Sigmoid colon (tissue), 7 donors: Measurements from ENCODE around the gene DSCAML1. TPM values are rescaled to one million over a fixed set of nuclear protein-coding genes. Genes with fewer than 3 reads are reported as not detected.

Experiments
- DNase-seq: peaks from one replicate; pipeline ENCODE4 v3.0.0-alpha.2; 2019
- H3K27ac ChIP-seq, 4 donors: fragments of 200-600 bp; sonication (generic); one replicate each; pipeline ENCODE4 v1.5.1; 2016 to 2019; ENCODE audit warnings: mild to moderate bottlenecking in 1 of 4
- H3K27me3 ChIP-seq, 3 donors: fragments of 200-600 bp; sonication (generic); one replicate each; pipeline ENCODE4 v1.5.1; 2019; ENCODE audit warnings: mild to moderate bottlenecking in 1 of 3
- H3K36me3 ChIP-seq, 4 donors: fragments of 200-600 bp; sonication (generic); one replicate each; pipeline ENCODE4 v1.5.1; 2016 to 2019
- H3K4me1 ChIP-seq, 4 donors: fragments of 200-600 bp; sonication (generic); one replicate each; pipeline ENCODE4 v1.5.1; 2017 to 2019
- H3K4me3 ChIP-seq, 4 donors: fragments of 200-600 bp; sonication (generic); one replicate each; pipeline ENCODE4 v1.5.1; 2017 to 2019; ENCODE audit warnings: mild to moderate bottlenecking in 2 of 4, moderate library complexity in 1 of 4
- H3K9me3 ChIP-seq, 4 donors: fragments of 200-600 bp in 3 of 4; sonication (generic) in 3 of 4; one replicate each; pipeline versions ENCODE4 v1.5.1 to v1.6.1; 2013 to 2019
- EP300 ChIP-seq, 4 donors: sonication (generic); formaldehyde crosslinking; IDR thresholded peaks; one replicate each; pipeline ENCODE4 v1.6.1; 2017; ENCODE audit warnings: antibody characterized with exemption in 4 of 4
- POLR2A ChIP-seq, 2 donors: fragments of 450-650 bp; IDR thresholded peaks; one replicate each; pipeline ENCODE4 v1.6.1; 2016; ENCODE audit warnings: antibody characterized with exemption in 2 of 2, mild to moderate bottlenecking in 2 of 2, moderate library complexity in 2 of 2
- POLR2AphosphoS5 ChIP-seq, 4 donors: sonication (generic); formaldehyde crosslinking; IDR thresholded peaks; one replicate each; pipeline ENCODE4 v1.6.1; 2017; ENCODE audit warnings: antibody characterized with exemption in 4 of 4
- WGBS, 2 donors: extraction: QIAGEN DNeasy Blood & Tissue Kit; methylation state at CpG; one replicate each; pipeline ENCODE4 v1.1.7; 2013; 5-methylcytosine and 5-hydroxymethylcytosine counted together
- intact Hi-C: fragments of 100-400 bp; cut with DNase I; formaldehyde crosslinking; loops from one replicate; pipeline ENCODE4 v1.15.1; 2023
- polyA plus RNA-seq, 3 donors: library from polyadenylated mRNA; stranded (reverse); fragments of 200-250 nt; gene quantifications; one replicate each; pipeline ENCODE4 v1.2.3, GENCODE V29; 2013
- total RNA-seq, 4 donors: library from RNA; depleted of rRNA; stranded (reverse); fragments of >200 nt; gene quantifications; one replicate each; pipeline ENCODE4 v1.1.0, GENCODE V29; 2016
- TF ChIP-seq, protein P1 (sequence below), 4 experiments: fragments of 450-650 bp in 3 of 4; fragments of 200-600 bp in 1 of 4; IDR thresholded peaks; one replicate each; pipeline ENCODE4 v1.5.1; 2016 to 2019; ENCODE audit warnings: antibody characterized with exemption in 4 of 4, mild to moderate bottlenecking in 3 of 4, moderate library complexity in 2 of 4
- donor health status: healthy with polysubstance abuse.
- donor health status: Bipolar disorder and iron deficiency.
- donor health status: healthy.

The DSCAML1 gene
- total and polyA plus RNA-seq, 7 donors, result under 0.01 to 7.5 (median 1.2) TPM

DNA sequence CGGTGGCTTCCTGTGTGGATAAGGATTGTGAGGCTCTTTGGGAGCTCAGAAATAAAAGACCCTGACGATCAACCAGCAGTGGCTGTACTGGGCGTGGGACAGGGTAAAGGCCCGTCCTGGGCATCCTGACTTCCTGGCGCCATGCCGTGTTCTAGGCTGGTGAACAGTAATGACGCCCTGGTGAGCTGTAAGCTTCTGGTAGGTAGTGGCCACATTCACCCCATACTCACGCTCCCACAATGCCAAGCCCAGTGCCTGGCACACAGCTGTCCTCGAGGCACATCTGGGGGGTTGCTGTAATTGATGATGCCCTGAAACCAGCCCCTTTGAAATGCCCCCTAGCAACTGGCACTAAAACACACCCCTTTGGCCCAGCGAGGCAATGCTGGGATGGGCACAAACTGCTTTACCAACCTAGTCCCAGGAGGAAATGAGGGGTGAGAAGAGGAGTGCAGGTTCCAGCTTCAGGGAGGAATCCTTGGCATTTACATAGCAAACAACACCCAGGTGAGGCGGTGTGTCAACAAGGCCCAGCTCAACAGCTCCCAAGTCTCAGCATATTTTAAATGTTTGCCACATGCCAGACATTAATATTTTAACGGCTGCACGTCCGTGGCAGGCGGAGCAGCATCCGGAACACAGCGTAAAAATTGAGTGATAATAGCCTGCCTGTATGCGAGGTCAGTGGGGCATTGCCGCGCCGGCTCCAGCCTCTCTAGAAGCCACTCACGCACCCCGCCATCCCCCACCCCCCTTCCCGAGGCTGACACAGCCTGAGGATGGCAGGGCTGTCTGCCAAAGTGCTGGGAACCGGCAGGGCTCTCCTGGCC lies 79.3 kb downstream of the DSCAML1 start:
- no peaks in the 10 kb centered on the region for H3K9me3 ChIP-seq
- H3K27me3 ChIP-seq, result no peaks in the 10 kb centered on the region
- peak; percentile 51 for DNase-seq
- no peaks in the 10 kb centered on the region for H3K36me3 ChIP-seq
- WGBS, 2 donors, result 35 to 75% methylated on average over 25 of the region's 25 CpGs
- intact Hi-C loops, result no loop called here
- no peak overlapping the region for H3K4me3 ChIP-seq
- TF ChIP-seq POLR2AphosphoS5 (IDR thresholded peaks at IDR 0.05) (no peak), POLR2A (IDR thresholded peaks at IDR 0.05) (no peak), EP300 (IDR thresholded peaks at IDR 0.05) (no peak)
- TF ChIP-seq, protein P1, sequence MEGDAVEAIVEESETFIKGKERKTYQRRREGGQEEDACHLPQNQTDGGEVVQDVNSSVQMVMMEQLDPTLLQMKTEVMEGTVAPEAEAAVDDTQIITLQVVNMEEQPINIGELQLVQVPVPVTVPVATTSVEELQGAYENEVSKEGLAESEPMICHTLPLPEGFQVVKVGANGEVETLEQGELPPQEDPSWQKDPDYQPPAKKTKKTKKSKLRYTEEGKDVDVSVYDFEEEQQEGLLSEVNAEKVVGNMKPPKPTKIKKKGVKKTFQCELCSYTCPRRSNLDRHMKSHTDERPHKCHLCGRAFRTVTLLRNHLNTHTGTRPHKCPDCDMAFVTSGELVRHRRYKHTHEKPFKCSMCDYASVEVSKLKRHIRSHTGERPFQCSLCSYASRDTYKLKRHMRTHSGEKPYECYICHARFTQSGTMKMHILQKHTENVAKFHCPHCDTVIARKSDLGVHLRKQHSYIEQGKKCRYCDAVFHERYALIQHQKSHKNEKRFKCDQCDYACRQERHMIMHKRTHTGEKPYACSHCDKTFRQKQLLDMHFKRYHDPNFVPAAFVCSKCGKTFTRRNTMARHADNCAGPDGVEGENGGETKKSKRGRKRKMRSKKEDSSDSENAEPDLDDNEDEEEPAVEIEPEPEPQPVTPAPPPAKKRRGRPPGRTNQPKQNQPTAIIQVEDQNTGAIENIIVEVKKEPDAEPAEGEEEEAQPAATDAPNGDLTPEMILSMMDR (IDR thresholded peaks at IDR 0.05), result no peak
- peaks cover 0 to 20% (median 6%) of the 10 kb centered on the region in 4 donors for H3K4me1 ChIP-seq
- no peak overlapping the region for H3K27ac ChIP-seq

DNA sequence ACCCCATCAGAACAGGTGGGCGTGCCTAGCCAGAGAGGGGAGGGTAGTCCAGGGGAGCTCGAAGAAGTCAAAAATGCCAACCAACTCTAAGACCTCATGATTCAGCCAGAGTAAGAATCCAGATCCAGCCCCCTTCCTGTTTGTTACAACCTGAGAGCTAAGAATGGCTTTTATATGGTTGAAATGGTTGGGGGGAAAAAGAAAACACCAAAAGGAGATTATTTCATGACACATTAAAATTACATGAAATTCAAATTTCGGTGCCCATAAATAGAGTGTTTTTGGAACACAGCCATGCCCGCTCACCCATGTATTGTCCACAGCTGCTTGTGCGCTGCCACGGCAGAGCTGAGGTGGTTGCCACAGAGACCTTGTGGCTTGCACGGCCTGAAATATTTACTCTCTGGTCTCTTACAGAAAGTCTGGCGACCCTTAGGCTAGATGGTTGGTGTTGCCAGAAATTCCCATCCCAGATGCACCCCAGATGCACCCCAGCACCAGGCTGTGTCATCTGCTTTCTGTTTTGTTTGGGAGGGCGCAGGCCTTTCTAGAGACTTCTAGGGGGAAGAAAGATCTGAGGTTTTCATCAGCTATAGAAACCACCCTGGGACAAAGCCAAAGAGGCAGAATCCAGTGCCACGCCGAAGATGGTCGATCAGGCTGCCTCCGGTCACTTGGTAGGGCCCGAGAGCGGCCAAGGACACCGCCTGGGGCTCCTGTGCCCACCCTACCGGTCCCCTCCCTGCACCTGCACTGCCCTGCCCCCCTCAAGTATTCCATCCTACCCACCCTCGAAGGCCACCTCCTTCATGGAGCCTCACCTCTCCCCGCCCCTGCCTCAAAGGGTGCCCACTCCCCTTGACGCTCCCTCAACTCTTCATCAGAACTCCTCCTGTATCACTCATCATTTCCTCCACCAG lies 80.2 kb downstream of the DSCAML1 start:
- Histone ChIP-seq H3K9me3 (no peaks in the 10 kb centered on the region), H3K4me3 (no peak overlapping the region), H3K27me3 (no peaks in the 10 kb centered on the region), H3K27ac (no peak overlapping the region), H3K36me3 (no peaks in the 10 kb centered on the region), H3K4me1 (peaks cover 0 to 11% (median 4%) of the 10 kb centered on the region in 4 donors)
- TF ChIP-seq POLR2A (IDR thresholded peaks at IDR 0.05), result no peak
- no peak for TF ChIP-seq POLR2AphosphoS5 (IDR thresholded peaks at IDR 0.05)
- TF ChIP-seq, protein P1 (IDR thresholded peaks at IDR 0.05), result no peak
- no peak for TF ChIP-seq EP300 (IDR thresholded peaks at IDR 0.05)
- WGBS, 2 donors, result 85 to 87% methylated on average over 20 of the region's 20 CpGs
- DNase-seq, result peak; percentile 58
- intact Hi-C loops, result no loop called here

DNA sequence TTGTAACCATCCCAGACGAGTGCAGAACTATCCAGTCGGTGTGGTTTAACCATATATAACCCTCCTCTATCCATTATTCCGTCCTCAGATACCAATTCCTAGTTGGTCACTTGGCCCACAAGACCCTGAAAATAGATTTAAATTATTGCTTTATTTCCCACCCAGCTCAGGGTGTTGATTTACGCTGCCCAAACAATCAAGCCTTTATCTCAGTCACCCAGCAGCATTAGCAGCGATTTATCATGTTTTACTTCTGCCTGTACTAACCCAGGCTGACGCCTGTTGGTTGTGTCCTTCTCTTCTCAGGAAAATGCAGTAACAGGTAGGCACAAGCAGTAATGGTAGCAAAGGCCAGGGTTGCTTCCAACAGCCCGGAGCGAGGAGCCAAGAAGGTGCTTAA lies 81.2 kb downstream of the DSCAML1 start:
- Histone ChIP-seq H3K4me1 (peaks cover 0 to 10% (median 4%) of the 10 kb centered on the region in 4 donors), H3K27ac (no peak overlapping the region), H3K4me3 (no peak overlapping the region), H3K36me3 (no peaks in the 10 kb centered on the region), H3K9me3 (no peaks in the 10 kb centered on the region), H3K27me3 (no peaks in the 10 kb centered on the region)
- no peak for DNase-seq
- no peak for TF ChIP-seq POLR2A (IDR thresholded peaks at IDR 0.05)
- TF ChIP-seq EP300 (IDR thresholded peaks at IDR 0.05), result no peak
- TF ChIP-seq, protein P1 (IDR thresholded peaks at IDR 0.05), result no peak
- no peak for TF ChIP-seq POLR2AphosphoS5 (IDR thresholded peaks at IDR 0.05)
- intact Hi-C loops, result no loop called here
- WGBS, 2 donors, result 69 to 72% methylated on average over 8 of the region's 8 CpGs

DNA sequence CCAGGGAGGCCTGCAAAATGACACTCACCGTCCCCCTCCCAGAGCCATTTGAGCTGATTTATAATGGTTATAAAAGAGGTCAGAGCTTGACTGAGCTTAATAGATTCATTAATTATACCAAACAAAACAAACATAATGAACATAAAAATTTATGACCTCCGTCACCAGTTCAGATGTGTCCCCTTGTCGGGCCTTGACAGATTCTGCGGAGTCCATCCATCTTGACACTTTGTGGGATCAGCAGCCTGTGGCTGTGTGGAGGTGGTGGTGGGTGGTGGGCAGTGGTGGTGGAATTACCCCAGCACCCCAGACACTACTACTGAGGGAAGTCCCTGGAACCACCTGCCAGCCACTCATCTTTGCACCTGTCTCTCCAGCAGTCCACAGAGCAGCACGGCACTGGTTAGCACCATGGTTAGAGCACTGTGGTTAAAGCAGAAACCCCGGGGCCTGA lies 83.5 kb downstream of the DSCAML1 start:
- WGBS, 2 donors, result 89 to 91% methylated on average over 6 of the region's 6 CpGs
- intact Hi-C loops, result no loop called here

More for the DNA sequence above, 83.5 kb downstream of the DSCAML1 start:
- H3K4me1 ChIP-seq, result peaks cover 0 to 8% (median 4%) of the 10 kb centered on the region in 4 donors
- no peak for DNase-seq
- no peak for TF ChIP-seq POLR2AphosphoS5 (IDR thresholded peaks at IDR 0.05)
- TF ChIP-seq POLR2A (IDR thresholded peaks at IDR 0.05), result no peak
- TF ChIP-seq EP300 (IDR thresholded peaks at IDR 0.05), result no peak
- TF ChIP-seq, protein P1 (IDR thresholded peaks at IDR 0.05), result no peak
- H3K36me3 ChIP-seq, result no peaks in the 10 kb centered on the region
- H3K9me3 ChIP-seq, result no peaks in the 10 kb centered on the region
- H3K27me3 ChIP-seq, result no peaks in the 10 kb centered on the region
- no peak overlapping the region for H3K4me3 ChIP-seq
- H3K27ac ChIP-seq, result no peak overlapping the region
